ENCODE results near the gene FMN1. TPM values are rescaled to one million over a fixed set of nuclear protein-coding genes. Genes with fewer than 3 reads are reported as not detected.

FMN1 gene
- total RNA-seq, 2 donors from 2014 or later, result 1.1 to 4.5 TPM

GRCh38 chr15:32878342-32878741, 316.2 kb downstream of the FMN1 start:
- Mint-ChIP-seq H3K36me3 (no peaks in the 10 kb centered on the region), H3K9me3 (no peaks in the 10 kb centered on the region), H3K27ac (no peak overlapping the region)
- no peak for ATAC-seq
- no peak for DNase-seq (ENCODE audit: low spot score in 2 of 2)

- H3K9me3 Mint-ChIP-seq, result no peaks in the 10 kb centered on the region
- H3K36me3 Mint-ChIP-seq, result no peaks in the 10 kb centered on the region
- ATAC-seq (no peak), DNase-seq (ENCODE audit: low spot score in 2 of 2) (no peak)
- H3K27ac Mint-ChIP-seq, result no peak overlapping the region
Measured at GRCh38 chr15:32877252-32878019, 317.1 kb downstream of the FMN1 start.

GRCh38 chr15:32873284-32874114, 321.0 kb downstream of the FMN1 start:
- DNase-seq (ENCODE audit: low spot score in 2 of 2), result no peak
- no peaks in the 10 kb centered on the region for H3K36me3 Mint-ChIP-seq
- H3K27ac Mint-ChIP-seq, result no peak overlapping the region
- H3K9me3 Mint-ChIP-seq, result no peaks in the 10 kb centered on the region
- ATAC-seq, result no peak

DNA sequence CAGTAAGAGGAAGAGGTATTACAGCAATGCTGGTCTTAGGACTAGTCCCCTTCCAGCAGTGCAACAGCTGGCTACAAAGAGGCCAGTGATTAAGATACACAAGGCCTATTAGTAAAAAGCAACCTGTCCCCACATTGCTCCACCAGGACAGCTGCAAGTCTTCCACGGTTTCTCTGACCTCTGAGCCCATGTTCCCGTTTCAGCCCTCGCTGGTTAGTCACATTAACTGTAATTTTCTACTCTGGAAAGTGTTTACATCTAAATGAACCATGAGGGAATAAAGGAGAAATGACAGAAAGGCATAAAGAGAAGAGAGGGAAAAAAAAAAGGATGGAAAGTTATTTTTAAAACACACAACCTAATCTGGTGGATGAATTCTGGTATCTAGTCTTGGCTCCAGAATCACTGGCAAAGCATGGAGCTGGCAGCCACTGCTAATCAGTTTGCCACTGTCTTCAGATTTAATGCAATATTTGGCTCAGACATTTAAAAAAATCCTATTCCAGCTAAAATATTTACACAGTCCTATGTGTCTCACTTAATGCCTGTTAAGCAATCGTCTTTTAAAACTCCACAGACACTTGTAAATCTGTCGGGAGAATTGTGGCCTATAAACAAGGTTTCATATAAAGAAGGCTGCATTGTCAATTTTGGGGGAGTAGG, 321.8 kb downstream of the FMN1 start:
- no peak for ATAC-seq
- Mint-ChIP-seq H3K36me3 (no peaks in the 10 kb centered on the region), H3K9me3 (no peaks in the 10 kb centered on the region), H3K27ac (no peak overlapping the region)
- no peak for DNase-seq (ENCODE audit: low spot score in 2 of 2)

DNA sequence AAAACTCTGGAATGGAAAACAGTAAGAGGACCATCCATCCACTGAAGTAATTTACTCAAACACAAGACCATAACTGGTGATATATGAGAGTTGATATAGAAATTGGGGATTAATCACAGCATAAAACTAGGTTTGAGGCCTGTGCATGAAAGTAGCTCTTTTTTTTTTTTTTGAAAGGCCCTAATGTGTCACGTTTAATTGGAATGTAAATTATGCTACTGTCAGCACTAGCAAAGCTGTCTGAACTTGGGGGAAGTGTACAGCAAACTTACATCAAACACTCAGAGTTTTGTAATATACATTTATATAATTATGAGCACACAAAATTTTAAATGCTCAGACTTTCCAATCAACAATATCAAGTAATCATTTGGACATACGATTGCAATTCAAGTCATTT, 322.6 kb downstream of the FMN1 start:
- H3K9me3 Mint-ChIP-seq, result no peaks in the 10 kb centered on the region
- ATAC-seq (no peak), DNase-seq (ENCODE audit: low spot score in 2 of 2) (no peak)
- no peaks in the 10 kb centered on the region for H3K36me3 Mint-ChIP-seq
- H3K27ac Mint-ChIP-seq, result no peak overlapping the region

DNA sequence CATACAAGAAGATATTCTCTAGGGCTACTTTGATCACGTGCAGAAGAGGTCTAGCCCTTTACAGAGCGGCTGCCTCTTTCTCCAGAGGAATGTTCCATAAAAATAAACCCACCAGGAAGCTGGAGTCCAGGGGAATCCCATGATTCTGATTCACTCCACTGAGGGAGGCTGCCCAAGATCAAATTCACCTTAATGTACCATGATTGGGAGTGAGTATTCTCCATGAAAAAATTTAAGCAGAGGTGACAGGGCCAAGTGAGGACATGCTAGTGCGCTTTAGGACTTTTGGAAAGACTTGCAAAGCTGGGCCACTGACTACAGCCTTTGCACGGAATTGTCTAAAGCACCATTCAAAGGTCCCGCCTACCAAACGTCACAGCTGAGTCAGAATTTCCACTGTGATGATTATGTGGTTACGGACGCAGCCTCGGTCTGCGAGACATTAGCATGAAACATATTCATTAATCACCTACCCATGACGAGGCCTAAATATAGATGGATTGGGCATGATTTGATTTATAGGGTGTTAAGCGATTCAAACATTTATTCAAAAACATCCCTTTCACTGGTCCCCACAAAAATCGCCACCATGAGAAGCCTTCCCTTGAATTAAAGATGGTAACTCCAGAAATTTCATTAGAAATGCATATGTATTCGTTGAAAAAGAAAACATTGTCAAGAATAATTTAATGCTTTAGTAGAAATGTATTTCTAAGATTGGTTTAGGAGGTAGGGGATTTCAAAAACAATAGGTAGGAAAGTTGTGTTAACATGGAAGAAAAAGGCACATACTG, 324.1 kb downstream of the FMN1 start:
- DNase-seq (ENCODE audit: low spot score in 2 of 2), result no peak
- no peaks in the 10 kb centered on the region for H3K36me3 Mint-ChIP-seq

DNA sequence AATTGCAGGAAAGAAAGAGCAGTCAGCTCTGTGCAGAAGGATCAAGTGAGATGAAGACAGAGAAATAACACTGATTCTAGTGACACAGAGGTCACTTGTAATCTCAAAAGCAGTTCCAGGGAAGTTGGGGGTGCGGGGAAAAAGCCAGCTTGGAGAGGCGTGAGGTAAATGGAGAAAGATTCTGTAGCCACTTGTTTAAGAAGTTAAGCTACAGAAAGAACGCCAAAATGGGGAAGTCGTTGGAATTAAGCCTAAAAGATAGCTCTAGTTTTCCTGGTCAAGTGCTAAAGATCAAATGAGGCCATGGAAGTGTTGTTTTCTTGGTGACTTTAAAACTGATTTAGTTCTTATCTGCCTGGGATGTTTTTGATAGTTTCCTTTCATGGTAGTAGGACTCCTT, 324.7 kb downstream of the FMN1 start:
- DNase-seq (ENCODE audit: low spot score in 2 of 2), result no peak
- H3K36me3 Mint-ChIP-seq, result no peaks in the 10 kb centered on the region

More for the DNA sequence above, 324.1 kb downstream of the FMN1 start:
- no peaks in the 10 kb centered on the region for H3K9me3 Mint-ChIP-seq
- no peak for ATAC-seq
- H3K27ac Mint-ChIP-seq, result no peak overlapping the region

DNA sequence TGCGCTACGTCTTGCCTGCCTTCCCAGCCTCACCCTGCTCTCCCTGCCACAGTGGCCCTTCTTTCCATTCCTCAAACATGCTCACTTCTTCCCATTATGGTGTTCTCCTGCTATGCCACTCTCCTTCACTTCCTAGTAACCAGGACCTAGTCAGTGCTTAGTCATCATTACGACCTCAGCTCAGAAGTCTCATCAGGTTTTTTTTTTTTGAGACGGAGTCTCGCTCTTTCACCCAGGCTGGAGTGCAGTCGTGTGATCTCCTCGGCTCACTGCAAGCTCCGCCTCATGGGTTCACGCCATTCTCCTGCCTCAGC, 327.2 kb downstream of the FMN1 start:
- Mint-ChIP-seq H3K36me3 (no peaks in the 10 kb centered on the region), H3K27ac (peak overlapping the region in 1 of 2 donors; percentile 1), H3K9me3 (no peaks in the 10 kb centered on the region)
- DNase-seq (ENCODE audit: low spot score in 2 of 2) (no peak), ATAC-seq (no peak)

More for the DNA sequence above, 324.7 kb downstream of the FMN1 start:
- Mint-ChIP-seq H3K9me3 (no peaks in the 10 kb centered on the region), H3K27ac (no peak overlapping the region)
- no peak for ATAC-seq

GRCh38 chr15:32866454-32867312, 327.8 kb downstream of the FMN1 start:
- no peak for DNase-seq (ENCODE audit: low spot score in 2 of 2)
- Mint-ChIP-seq H3K9me3 (no peaks in the 10 kb centered on the region), H3K27ac (peak overlapping the region in 1 of 2 donors; percentile 1), H3K36me3 (no peaks in the 10 kb centered on the region)
- ATAC-seq, result no peak

DNA sequence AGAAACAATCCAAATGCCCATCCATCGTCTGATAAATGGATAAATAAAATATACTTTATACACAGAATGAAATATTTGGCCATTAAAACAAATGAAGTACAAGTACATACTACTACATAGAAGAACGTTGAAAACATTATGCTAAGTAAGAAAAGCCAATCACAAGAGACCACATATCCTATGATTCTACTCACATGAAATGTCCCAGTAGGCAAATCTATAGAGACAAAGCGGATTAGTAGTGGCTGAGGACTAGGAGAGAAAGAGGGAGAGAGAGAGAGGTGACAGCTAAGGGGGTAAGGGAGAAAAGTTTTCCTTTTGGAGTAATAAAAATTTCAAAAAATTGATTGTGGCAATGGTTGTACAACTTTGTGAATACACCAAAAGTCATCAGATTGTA, 329.7 kb downstream of the FMN1 start:
- H3K27ac Mint-ChIP-seq, result no peak overlapping the region
- no peaks in the 10 kb centered on the region for H3K9me3 Mint-ChIP-seq
- no peak for ATAC-seq
- no peaks in the 10 kb centered on the region for H3K36me3 Mint-ChIP-seq
- no peak for DNase-seq (ENCODE audit: low spot score in 2 of 2)

DNA sequence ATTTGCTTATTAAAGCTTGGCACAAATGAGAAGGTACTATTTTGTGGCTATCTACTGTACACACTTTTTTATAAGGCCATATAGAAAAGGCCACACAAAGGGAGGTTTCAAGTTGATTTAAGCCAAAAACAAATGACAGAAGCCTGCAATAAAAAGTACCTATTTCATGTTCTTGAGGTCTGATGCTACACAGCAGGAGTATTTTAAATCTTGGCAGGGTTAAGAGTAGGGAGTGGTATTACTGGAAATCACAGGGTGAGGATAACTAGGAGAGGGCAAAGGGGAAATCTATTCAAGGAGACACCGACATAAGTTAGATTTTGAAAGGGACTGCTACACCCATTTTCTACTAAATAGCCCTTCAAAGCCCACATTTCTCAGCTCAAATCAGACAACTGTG, 330.5 kb downstream of the FMN1 start:
- Mint-ChIP-seq H3K27ac (no peak overlapping the region), H3K9me3 (no peaks in the 10 kb centered on the region), H3K36me3 (no peaks in the 10 kb centered on the region)
- DNase-seq (ENCODE audit: low spot score in 2 of 2) (no peak), ATAC-seq (no peak)

DNA sequence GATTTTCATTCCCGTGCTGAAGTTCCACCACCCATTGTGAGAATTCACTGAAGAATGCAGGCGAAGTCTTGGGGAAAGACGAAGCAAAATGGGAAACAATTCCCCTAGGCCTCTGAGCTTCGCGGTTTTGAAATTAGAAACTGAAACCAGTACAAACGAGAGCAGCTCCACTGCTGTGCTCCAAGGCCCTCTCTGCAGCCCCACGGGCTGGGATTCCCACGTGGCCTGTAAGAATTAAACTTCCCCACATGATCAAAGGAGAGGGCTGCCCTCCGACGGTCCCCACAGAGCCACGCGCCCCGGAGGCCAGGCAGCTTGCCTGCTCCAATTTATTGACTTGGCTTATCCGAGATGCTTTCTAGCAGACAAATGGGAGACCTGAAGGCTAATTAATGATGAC, 332.8 kb downstream of the FMN1 start:
- no peak overlapping the region for H3K27ac Mint-ChIP-seq
- no peaks in the 10 kb centered on the region for H3K36me3 Mint-ChIP-seq
- peak in 1 of 2 donors; percentile 34 for ATAC-seq
- no peaks in the 10 kb centered on the region for H3K9me3 Mint-ChIP-seq
- DNase-seq (ENCODE audit: low spot score in 2 of 2), result no peak

DNA sequence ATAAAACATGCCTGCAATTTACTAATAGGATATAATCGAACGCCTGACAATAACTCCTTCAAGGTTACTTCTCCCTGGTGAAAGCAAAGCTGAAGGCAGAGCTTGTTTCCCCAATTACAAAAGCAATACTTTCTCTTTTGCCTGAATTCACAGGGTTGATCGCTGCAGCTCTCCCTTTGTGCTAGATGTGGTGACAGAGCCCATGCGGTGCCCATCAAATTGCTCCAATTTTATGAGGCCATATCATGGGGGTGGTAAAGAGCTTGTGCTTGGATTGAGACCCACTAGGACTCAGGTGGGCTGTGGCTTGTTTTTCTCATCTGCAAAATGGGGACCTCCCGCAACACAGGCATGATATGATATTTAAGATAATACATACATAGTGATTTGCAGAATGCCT, 333.3 kb downstream of the FMN1 start:
- H3K27ac Mint-ChIP-seq, result no peak overlapping the region
- H3K36me3 Mint-ChIP-seq, result no peaks in the 10 kb centered on the region
- DNase-seq (ENCODE audit: low spot score in 2 of 2) (no peak), ATAC-seq (no peak)
- no peaks in the 10 kb centered on the region for H3K9me3 Mint-ChIP-seq

GRCh38 chr15:32859996-32860395, 334.5 kb downstream of the FMN1 start:
- Mint-ChIP-seq H3K9me3 (no peaks in the 10 kb centered on the region), H3K27ac (no peak overlapping the region), H3K36me3 (no peaks in the 10 kb centered on the region)
- ATAC-seq (no peak), DNase-seq (ENCODE audit: low spot score in 2 of 2) (no peak)

- H3K9me3 Mint-ChIP-seq, result no peaks in the 10 kb centered on the region
- H3K27ac Mint-ChIP-seq, result no peak overlapping the region
- H3K36me3 Mint-ChIP-seq, result no peaks in the 10 kb centered on the region
- DNase-seq (ENCODE audit: low spot score in 2 of 2), result no peak
- ATAC-seq, result no peak
Measured at GRCh38 chr15:32859251-32859650, 335.3 kb downstream of the FMN1 start.

GRCh38 chr15:32857732-32858131, 336.8 kb downstream of the FMN1 start:
- DNase-seq (ENCODE audit: low spot score in 2 of 2) (no peak), ATAC-seq (no peak)
- H3K36me3 Mint-ChIP-seq, result no peaks in the 10 kb centered on the region
- H3K27ac Mint-ChIP-seq, result no peak overlapping the region
- H3K9me3 Mint-ChIP-seq, result no peaks in the 10 kb centered on the region

Data from activated naive CD4-positive, alpha-beta T cell treated with anti-CD3 and anti-CD28 coated beads, Interleukin-2, amount 50 U/mL, for 72 hours (primary cell).